Effector memory CD8-positive, alpha-beta T cell (primary cell): Measurements from ENCODE around the gene TECTB.

Source experiments
- ATAC-seq: fragments of 150-1000 bp; cut with Tn5 transposase; replicated peaks from 2 replicates; pipeline ENCODE4 v1.10.0; 2021; ENCODE audit warnings: mild to moderate bottlenecking, moderate library complexity
- DNase-seq, 3 experiments: peaks; one replicate each; pipeline ENCODE4 v3.0.0; 2021
- H3K27ac Mint-ChIP-seq, 2 donors: one replicate each; pipeline ENCODE4 v1.8.0; 2022; ENCODE audit warnings: mild to moderate bottlenecking in 2 of 2, mixed read lengths in 2 of 2, moderate library complexity in 2 of 2
- H3K27me3 Mint-ChIP-seq, 2 donors: one replicate each; pipeline ENCODE4 v1.8.0; 2022; ENCODE audit warnings: mixed read lengths in 2 of 2
- H3K36me3 Mint-ChIP-seq: one replicate; pipeline ENCODE4 v1.8.0; 2022; ENCODE audit warnings: mild to moderate bottlenecking, moderate library complexity, mixed read lengths; ENCODE audit not compliant: insufficient read depth
- H3K4me1 Mint-ChIP-seq, 2 donors: one replicate each; pipeline ENCODE4 v1.8.0; 2022; ENCODE audit warnings: low read depth in 2 of 2, mixed read lengths in 2 of 2
- H3K4me3 Mint-ChIP-seq, 2 donors: one replicate each; pipeline ENCODE4 v1.8.0; 2022; ENCODE audit warnings: mild to moderate bottlenecking in 2 of 2, mixed read lengths in 2 of 2, moderate library complexity in 2 of 2
- H3K9me3 Mint-ChIP-seq, 2 donors: one replicate each; pipeline ENCODE4 v1.8.0; 2022; ENCODE audit warnings: mixed read lengths in 2 of 2

Gene TECTB

GRCh38 chr10:112349521-112350085 is 66.4 kb downstream of the TECTB start:
- Mint-ChIP-seq H3K4me1 (peaks cover 5 to 7% of the 10 kb centered on the region in 2 donors), H3K4me3 (no peak overlapping the region), H3K36me3 (no peaks in the 10 kb centered on the region), H3K27ac (no peak overlapping the region), H3K27me3 (no peaks in the 10 kb centered on the region), H3K9me3 (no peaks in the 10 kb centered on the region)
- ATAC-seq (no peak), DNase-seq (no peak)

GRCh38 chr10:112351146-112351545 is 67.9 kb downstream of the TECTB start:
- Mint-ChIP-seq H3K4me1 (no peaks in the 10 kb centered on the region), H3K27ac (no peak overlapping the region), H3K36me3 (no peaks in the 10 kb centered on the region), H3K9me3 (no peaks in the 10 kb centered on the region), H3K27me3 (no peaks in the 10 kb centered on the region), H3K4me3 (no peak overlapping the region)
- DNase-seq: no peak
- ATAC-seq: no peak

- Mint-ChIP-seq H3K27me3 (no peaks in the 10 kb centered on the region), H3K36me3 (no peaks in the 10 kb centered on the region), H3K27ac (no peak overlapping the region), H3K9me3 (no peaks in the 10 kb centered on the region), H3K4me3 (no peak overlapping the region), H3K4me1 (no peaks in the 10 kb centered on the region)
- DNase-seq (no peak), ATAC-seq (no peak)
Measured at GRCh38 chr10:112352044-112352443, 68.8 kb downstream of the TECTB start.

GRCh38 chr10:112353046-112353445 is 69.8 kb downstream of the TECTB start:
- Mint-ChIP-seq H3K9me3 (no peaks in the 10 kb centered on the region), H3K36me3 (no peaks in the 10 kb centered on the region), H3K27me3 (no peaks in the 10 kb centered on the region), H3K4me1 (no peaks in the 10 kb centered on the region), H3K4me3 (no peak overlapping the region), H3K27ac (peak overlapping the region in 1 of 2 donors; percentile 2)
- ATAC-seq: no peak
- DNase-seq: no peak
